Tibial nerve (tissue), 4 donors: Measurements from ENCODE around the gene NTNG2. TPM values are rescaled to one million over a fixed set of nuclear protein-coding genes. Genes with fewer than 3 reads are reported as not detected.

Experiments
- DNase-seq, 2 donors: peaks; one replicate each; pipeline ENCODE4 v3.0.0-alpha.2; 2019; ENCODE audit warnings: low spot score in 2 of 2
- H3K27ac ChIP-seq, 4 donors: fragments of 200-600 bp; sonication (generic) in 3 of 4; one replicate each; pipeline ENCODE4 v1.5.1; 2017 to 2019; ENCODE audit warnings: mild to moderate bottlenecking in 1 of 4
- H3K27me3 ChIP-seq, 2 donors: fragments of 200-600 bp; sonication (generic) in 1 of 2; one replicate each; pipeline versions ENCODE4 v1.5.1 to v1.6.0; 2017 to 2019
- H3K36me3 ChIP-seq, 3 donors: fragments of 200-600 bp; sonication (generic); one replicate each; pipeline ENCODE4 v1.5.1; 2018 to 2019
- H3K4me1 ChIP-seq, 4 donors: fragments of 200-600 bp; sonication (generic) in 3 of 4; one replicate each; pipeline ENCODE4 v1.5.1; 2017 to 2019
- H3K4me3 ChIP-seq, 4 donors: fragments of 200-600 bp; sonication (generic) in 3 of 4; one replicate each; pipeline ENCODE4 v1.5.1; 2017 to 2019; ENCODE audit warnings: mild to moderate bottlenecking in 1 of 4, moderate library complexity in 1 of 4
- H3K9me3 ChIP-seq, 4 donors: fragments of 200-600 bp; sonication (generic) in 3 of 4; one replicate each; pipeline ENCODE4 v1.5.1; 2017 to 2019
- EP300 ChIP-seq, 2 donors: sonication (generic); formaldehyde crosslinking; IDR thresholded peaks; one replicate each; pipeline ENCODE4 v1.6.1; 2017; ENCODE audit warnings: antibody characterized with exemption in 2 of 2, mild to moderate bottlenecking in 1 of 2
- POLR2A ChIP-seq, 2 donors: fragments of 450-650 bp; IDR thresholded peaks; one replicate each; pipeline ENCODE4 v1.6.1; 2017; ENCODE audit warnings: antibody characterized with exemption in 2 of 2, mild to moderate bottlenecking in 2 of 2, moderate library complexity in 2 of 2
- WGBS, 2 donors: methylation state at CpG; one replicate each; pipeline ENCODE4 v1.1.5; 2018; 5-methylcytosine and 5-hydroxymethylcytosine counted together
- total RNA-seq, 4 donors: library from RNA; depleted of rRNA; stranded (reverse); fragments of >200 nt; gene quantifications; one replicate each; pipeline ENCODE4 v1.1.0, GENCODE V29; 2016
- TF ChIP-seq, protein P1 (sequence below), 5 experiments: fragments of 200-600 bp in 3 of 5; fragments of 450-650 bp in 2 of 5; sonication (generic) in 3 of 5; IDR thresholded peaks; one replicate each; pipeline ENCODE4 v1.5.1; 2016 to 2019; ENCODE audit warnings: antibody characterized with exemption in 5 of 5, mild to moderate bottlenecking in 3 of 5, moderate library complexity in 2 of 5

Gene NTNG2, protein sequence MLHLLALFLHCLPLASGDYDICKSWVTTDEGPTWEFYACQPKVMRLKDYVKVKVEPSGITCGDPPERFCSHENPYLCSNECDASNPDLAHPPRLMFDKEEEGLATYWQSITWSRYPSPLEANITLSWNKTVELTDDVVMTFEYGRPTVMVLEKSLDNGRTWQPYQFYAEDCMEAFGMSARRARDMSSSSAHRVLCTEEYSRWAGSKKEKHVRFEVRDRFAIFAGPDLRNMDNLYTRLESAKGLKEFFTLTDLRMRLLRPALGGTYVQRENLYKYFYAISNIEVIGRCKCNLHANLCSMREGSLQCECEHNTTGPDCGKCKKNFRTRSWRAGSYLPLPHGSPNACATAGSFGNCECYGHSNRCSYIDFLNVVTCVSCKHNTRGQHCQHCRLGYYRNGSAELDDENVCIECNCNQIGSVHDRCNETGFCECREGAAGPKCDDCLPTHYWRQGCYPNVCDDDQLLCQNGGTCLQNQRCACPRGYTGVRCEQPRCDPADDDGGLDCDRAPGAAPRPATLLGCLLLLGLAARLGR
- 10 to 100 TPM in 1 of 4 donors, 1 to 10 TPM in 1, under 1 TPM in 2; 0.63 to 21.4 (median 1.0) TPM for total RNA-seq

DNA sequence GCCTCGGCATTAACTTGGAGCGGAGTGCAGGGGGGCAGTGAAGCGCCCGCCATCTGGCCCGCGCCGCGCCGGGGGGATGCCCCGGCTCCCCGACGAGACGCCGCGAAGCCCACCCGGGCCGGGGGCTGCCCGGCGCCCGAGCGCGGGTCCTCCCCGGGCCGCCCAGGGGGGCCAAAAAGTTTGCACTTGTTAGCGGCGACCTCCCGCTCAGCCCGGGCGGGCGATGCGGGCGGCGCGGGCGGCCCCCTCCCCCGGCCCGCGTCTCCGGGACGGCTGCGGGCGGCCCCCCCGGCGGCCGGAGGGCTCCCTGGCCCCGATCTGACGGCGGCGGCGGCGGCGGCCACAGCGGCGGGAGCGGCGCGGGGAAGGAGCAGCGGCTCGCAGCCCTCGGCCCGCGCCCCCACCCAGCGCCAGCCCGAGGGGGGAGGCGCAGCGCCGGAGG, at the start of gene NTNG2:
NTNG2 (plus strand) TSS at position 316 of the 442 bp plus-strand sequence. CDS start 4,774 bp downstream, outside the sequence.
- Histone ChIP-seq H3K27me3 (peaks cover 0 to 91% of the 10 kb centered on the region in 2 donors), H3K9me3 (no peaks in the 10 kb centered on the region), H3K36me3 (no peaks in the 10 kb centered on the region), H3K4me3 (peak within 1 kb of the TSS; percentile 44 to 75 (median 58)), H3K27ac (peak within 1 kb of the TSS in 1 of 4 donors; percentile 53), H3K4me1 (peaks cover 0 to 44% (median 23%) of the 10 kb centered on the region in 4 donors)
- no peak for DNase-seq
- 0% methylated on average over 3 to 7 of the region's 67 CpGs for WGBS, 2 donors
- TF ChIP-seq, protein P1, sequence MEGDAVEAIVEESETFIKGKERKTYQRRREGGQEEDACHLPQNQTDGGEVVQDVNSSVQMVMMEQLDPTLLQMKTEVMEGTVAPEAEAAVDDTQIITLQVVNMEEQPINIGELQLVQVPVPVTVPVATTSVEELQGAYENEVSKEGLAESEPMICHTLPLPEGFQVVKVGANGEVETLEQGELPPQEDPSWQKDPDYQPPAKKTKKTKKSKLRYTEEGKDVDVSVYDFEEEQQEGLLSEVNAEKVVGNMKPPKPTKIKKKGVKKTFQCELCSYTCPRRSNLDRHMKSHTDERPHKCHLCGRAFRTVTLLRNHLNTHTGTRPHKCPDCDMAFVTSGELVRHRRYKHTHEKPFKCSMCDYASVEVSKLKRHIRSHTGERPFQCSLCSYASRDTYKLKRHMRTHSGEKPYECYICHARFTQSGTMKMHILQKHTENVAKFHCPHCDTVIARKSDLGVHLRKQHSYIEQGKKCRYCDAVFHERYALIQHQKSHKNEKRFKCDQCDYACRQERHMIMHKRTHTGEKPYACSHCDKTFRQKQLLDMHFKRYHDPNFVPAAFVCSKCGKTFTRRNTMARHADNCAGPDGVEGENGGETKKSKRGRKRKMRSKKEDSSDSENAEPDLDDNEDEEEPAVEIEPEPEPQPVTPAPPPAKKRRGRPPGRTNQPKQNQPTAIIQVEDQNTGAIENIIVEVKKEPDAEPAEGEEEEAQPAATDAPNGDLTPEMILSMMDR (IDR thresholded peaks at IDR 0.05), result no peak
- TF ChIP-seq POLR2A (IDR thresholded peaks at IDR 0.05) (no peak), EP300 (IDR thresholded peaks at IDR 0.05) (no peak)

DNA sequence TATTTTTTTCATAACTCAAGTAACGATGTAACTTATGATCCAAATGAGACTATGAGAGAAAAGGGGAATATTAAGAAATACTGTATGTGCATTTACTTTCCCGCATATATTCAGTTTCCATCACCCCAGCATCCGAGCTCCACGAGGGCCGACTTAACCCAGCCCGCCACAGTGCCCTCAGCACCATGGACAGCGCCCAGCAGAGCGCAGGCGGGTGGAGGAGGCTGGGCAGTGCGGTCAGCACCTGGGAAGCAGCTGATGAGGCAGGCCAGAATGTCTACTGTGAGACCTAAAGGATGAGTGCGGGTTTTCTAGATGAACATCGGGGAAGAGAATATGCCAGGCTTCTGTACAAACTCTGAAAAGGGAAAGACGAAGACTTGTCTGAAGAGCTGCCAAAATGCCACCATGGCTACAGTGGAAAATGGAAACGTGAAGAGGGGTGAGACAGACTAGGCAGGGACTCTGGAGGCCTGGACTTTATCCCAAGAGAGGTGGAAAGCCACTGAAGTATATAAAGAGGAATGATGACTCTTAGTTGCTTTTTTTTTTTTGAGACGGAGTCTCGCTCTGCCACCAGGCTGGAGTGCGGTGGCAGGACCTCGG, 47.7 kb upstream of the NTNG2 start:
- H3K4me3 ChIP-seq, result no peak overlapping the region
- H3K36me3 ChIP-seq, result no peaks in the 10 kb centered on the region
- TF ChIP-seq POLR2A (IDR thresholded peaks at IDR 0.05), result no peak
- TF ChIP-seq, protein P1 (IDR thresholded peaks at IDR 0.05), result no peak
- no peak for TF ChIP-seq EP300 (IDR thresholded peaks at IDR 0.05)
- 30 to 31% methylated on average over 18 of the region's 18 CpGs for WGBS, 2 donors
- H3K27me3 ChIP-seq, result peaks cover 0 to 4% of the 10 kb centered on the region in 2 donors
- no peak overlapping the region for H3K27ac ChIP-seq
- DNase-seq, result peak; percentile 22 to 32
- no peaks in the 10 kb centered on the region for H3K9me3 ChIP-seq
- no peaks in the 10 kb centered on the region for H3K4me1 ChIP-seq

DNA sequence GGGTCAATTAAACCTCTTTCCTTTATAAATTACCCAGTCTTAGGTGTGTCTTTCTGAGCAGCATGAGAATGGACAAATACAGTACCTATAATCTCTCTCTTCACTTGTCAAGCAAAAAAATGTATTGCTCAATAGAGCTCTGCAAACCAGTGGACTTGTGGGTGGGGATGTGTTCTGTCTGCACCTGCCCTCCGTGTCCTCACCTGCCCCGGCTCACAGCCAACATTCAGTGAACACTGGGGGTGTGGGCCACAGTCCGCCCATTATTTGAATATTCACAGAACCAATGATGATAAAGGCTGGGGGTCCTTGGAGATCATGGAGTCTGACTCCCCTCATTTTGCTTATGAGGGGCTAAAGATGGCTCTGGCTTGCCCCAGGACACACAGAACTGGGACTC, 45.3 kb upstream of the NTNG2 start:
- Histone ChIP-seq H3K4me3 (no peak overlapping the region), H3K4me1 (no peaks in the 10 kb centered on the region), H3K36me3 (no peaks in the 10 kb centered on the region), H3K9me3 (no peaks in the 10 kb centered on the region), H3K27me3 (peaks cover 0 to 18% of the 10 kb centered on the region in 2 donors), H3K27ac (no peak overlapping the region)
- no peak for DNase-seq
- TF ChIP-seq POLR2A (IDR thresholded peaks at IDR 0.05), result no peak
- TF ChIP-seq EP300 (IDR thresholded peaks at IDR 0.05), result no peak
- TF ChIP-seq, protein P1 (IDR thresholded peaks at IDR 0.05), result no peak
- 75 to 77% methylated on average over 3 of the region's 3 CpGs for WGBS, 2 donors

DNA sequence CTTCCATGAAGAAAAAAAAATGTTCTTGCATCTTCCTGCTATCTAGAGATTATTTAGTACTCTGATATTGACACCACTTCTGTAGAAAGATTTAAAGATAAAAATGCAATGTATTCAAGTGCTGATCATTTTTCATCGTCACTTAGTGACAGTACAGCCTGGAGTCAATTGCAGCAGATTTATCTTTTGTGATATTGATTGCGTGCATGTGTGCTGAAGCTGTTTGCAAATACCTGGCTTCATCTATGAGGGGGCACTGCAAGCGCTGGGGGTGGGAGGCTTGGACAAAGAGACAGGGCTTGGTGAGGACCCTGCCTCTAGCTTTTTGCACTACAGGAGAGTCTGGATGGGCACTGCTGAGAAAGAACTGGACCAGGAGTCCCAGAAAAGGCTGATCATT, 44.2 kb upstream of the NTNG2 start:
- Histone ChIP-seq H3K27me3 (peaks cover 0 to 23% of the 10 kb centered on the region in 2 donors), H3K4me1 (no peaks in the 10 kb centered on the region), H3K9me3 (no peaks in the 10 kb centered on the region), H3K27ac (no peak overlapping the region), H3K36me3 (no peaks in the 10 kb centered on the region), H3K4me3 (no peak overlapping the region)
- DNase-seq, result no peak
- 89 to 90% methylated on average over 3 of the region's 3 CpGs for WGBS, 2 donors
- TF ChIP-seq EP300 (IDR thresholded peaks at IDR 0.05) (no peak), POLR2A (IDR thresholded peaks at IDR 0.05) (no peak)
- TF ChIP-seq, protein P1 (IDR thresholded peaks at IDR 0.05), result no peak
